Astrocyte (in vitro differentiated cells and primary cell): ENCODE measurements around the gene PRKCA. TPM values are rescaled to one million over a fixed set of nuclear protein-coding genes. Genes with fewer than 3 reads are reported as not detected.

ENCODE experiments used
- DNase-seq: peaks from one replicate; pipeline ENCODE4 v3.0.0-alpha.2; 2010; ENCODE audit warnings: low read depth
- FAIRE-seq: peaks from 2 replicates; lab custom pipeline; 2011; peaks lifted over from hg19 to GRCh38; lab: Jason Lieb, UNC
- H2AFZ ChIP-seq: 2 replicates; pipeline ENCODE4 v1.6.0; 2012; ENCODE audit warnings: low read depth, low read length, inconsistent platforms
- H3K27ac ChIP-seq: 2 replicates; pipeline ENCODE4 v1.5.1; 2011; ENCODE audit warnings: low read depth, low read length, inconsistent platforms
- H3K27me3 ChIP-seq: 2 replicates; pipeline ENCODE4 v1.6.0; 2011; ENCODE audit warnings: low read length, inconsistent platforms; ENCODE audit not compliant: insufficient read depth
- H3K36me3 ChIP-seq: 2 replicates; pipeline ENCODE4 v1.5.1; 2011; ENCODE audit warnings: low read length, inconsistent platforms; ENCODE audit not compliant: insufficient read depth
- H3K4me1 ChIP-seq: 2 replicates; pipeline ENCODE4 v1.5.1; 2011; ENCODE audit warnings: low read length, inconsistent platforms; ENCODE audit not compliant: insufficient read depth
- H3K4me2 ChIP-seq: 2 replicates; pipeline ENCODE4 v1.6.0; 2012; ENCODE audit warnings: low read length, inconsistent platforms
- H3K4me3 ChIP-seq: 2 replicates; pipeline ENCODE4 v1.5.1; 2011; ENCODE audit warnings: low read depth, mild to moderate bottlenecking, low read length, inconsistent platforms; ENCODE audit not compliant: insufficient read depth
- H3K79me2 ChIP-seq: 2 replicates; pipeline ENCODE4 v1.6.0; 2012; ENCODE audit warnings: mild to moderate bottlenecking, low read length, inconsistent platforms; ENCODE audit not compliant: insufficient read depth
- H3K9ac ChIP-seq: 2 replicates; pipeline ENCODE4 v1.6.0; 2012; ENCODE audit warnings: mild to moderate bottlenecking, low read length, inconsistent platforms
- H3K9me3 ChIP-seq: 2 replicates; pipeline ENCODE4 v1.5.1; 2012; ENCODE audit warnings: low read depth, mild to moderate bottlenecking, low read length, inconsistent platforms; ENCODE audit not compliant: insufficient read depth
- H4K20me1 ChIP-seq: 2 replicates; pipeline ENCODE4 v1.6.0; 2012; ENCODE audit warnings: low read length, inconsistent platforms; ENCODE audit not compliant: insufficient read depth
- H3K27ac Mint-ChIP-seq: one replicate; pipeline ENCODE4 v1.8.0; 2021; ENCODE audit warnings: mild to moderate bottlenecking, mixed read lengths; ENCODE audit not compliant: unreplicated experiment
- H3K27me3 Mint-ChIP-seq: one replicate; pipeline ENCODE4 v1.8.0; 2021; ENCODE audit warnings: low read depth, mixed read lengths; ENCODE audit not compliant: unreplicated experiment
- H3K36me3 Mint-ChIP-seq: one replicate; pipeline ENCODE4 v1.8.0; 2021; ENCODE audit warnings: low read depth, mixed read lengths; ENCODE audit not compliant: unreplicated experiment
- H3K4me1 Mint-ChIP-seq: one replicate; pipeline ENCODE4 v1.8.0; 2021; ENCODE audit warnings: low read depth, mixed read lengths; ENCODE audit not compliant: unreplicated experiment
- H3K4me3 Mint-ChIP-seq: one replicate; pipeline ENCODE4 v1.8.0; 2021; ENCODE audit warnings: mild to moderate bottlenecking, moderate library complexity, mixed read lengths; ENCODE audit not compliant: unreplicated experiment
- H3K9me3 Mint-ChIP-seq: one replicate; pipeline ENCODE4 v1.8.0; 2021; ENCODE audit warnings: mild to moderate bottlenecking, mixed read lengths; ENCODE audit not compliant: unreplicated experiment
- CTCF ChIP-seq: IDR thresholded peaks from 2 replicates; pipeline ENCODE4 v1.5.1; 2011; ENCODE audit warnings: low read depth, mild to moderate bottlenecking, inconsistent platforms, low read length, moderate library complexity; ENCODE audit not compliant: insufficient read depth
- EZH2 ChIP-seq: IDR thresholded peaks from 2 replicates; pipeline ENCODE4 v1.6.1; 2012; ENCODE audit warnings: mild to moderate bottlenecking, low read length, inconsistent platforms; ENCODE audit not compliant: insufficient read depth
- total RNA-seq: library from RNA; stranded (reverse); gene quantifications from 2 replicates; pipeline ENCODE4 v1.2.1, GENCODE V29; 2021

The PRKCA gene
- total RNA-seq, 1 donor from 2014 or later, result 49.9 TPM

- DNase-seq (no peak), FAIRE-seq (no peak)
- no peak for TF ChIP-seq EZH2
- no peak for TF ChIP-seq CTCF
- no peak overlapping the region for H3K27ac Mint-ChIP-seq
- no peaks in the 10 kb centered on the region for H3K9me3 ChIP-seq
- peaks cover 7% of the 10 kb centered on the region for H3K4me1 ChIP-seq
- peaks cover 12% of the 10 kb centered on the region for H4K20me1 ChIP-seq
- H3K4me2 ChIP-seq, result no peak overlapping the region
- no peaks in the 10 kb centered on the region for H3K27me3 ChIP-seq
- no peak overlapping the region for H2AFZ ChIP-seq
- no peak overlapping the region for H3K27ac ChIP-seq
- no peaks in the 10 kb centered on the region for H3K9me3 Mint-ChIP-seq
- no peak overlapping the region for H3K4me3 ChIP-seq
- no peaks in the 10 kb centered on the region for H3K27me3 Mint-ChIP-seq
- H3K36me3 Mint-ChIP-seq, result peaks cover 9% of the 10 kb centered on the region
- H3K9ac ChIP-seq, result no peak overlapping the region
- peaks cover 49% of the 10 kb centered on the region for H3K79me2 ChIP-seq
- no peak overlapping the region for H3K4me3 Mint-ChIP-seq
- peaks cover 25% of the 10 kb centered on the region for H3K4me1 Mint-ChIP-seq
- H3K36me3 ChIP-seq, result peaks cover 9% of the 10 kb centered on the region
Measured at GRCh38 chr17:66313325-66313724, 10.9 kb downstream of the PRKCA start.

GRCh38 chr17:66313995-66314659 is 11.7 kb downstream of the PRKCA start:
- peaks cover 52% of the 10 kb centered on the region for H3K79me2 ChIP-seq
- H3K4me1 Mint-ChIP-seq, result peaks cover 19% of the 10 kb centered on the region
- H3K27me3 Mint-ChIP-seq, result no peaks in the 10 kb centered on the region
- H3K9me3 ChIP-seq, result no peaks in the 10 kb centered on the region
- H3K36me3 ChIP-seq, result peaks cover 6% of the 10 kb centered on the region
- DNase-seq, result no peak
- no peak overlapping the region for H2AFZ ChIP-seq
- H3K36me3 Mint-ChIP-seq, result peaks cover 9% of the 10 kb centered on the region
- H4K20me1 ChIP-seq, result peaks cover 12% of the 10 kb centered on the region
- H3K27ac Mint-ChIP-seq, result no peak overlapping the region
- H3K9me3 Mint-ChIP-seq, result no peaks in the 10 kb centered on the region
- H3K27ac ChIP-seq, result no peak overlapping the region
- peaks cover 7% of the 10 kb centered on the region for H3K4me1 ChIP-seq
- H3K9ac ChIP-seq, result no peak overlapping the region
- no peak overlapping the region for H3K4me2 ChIP-seq
- TF ChIP-seq CTCF, result no peak
- no peak for TF ChIP-seq EZH2
- H3K4me3 Mint-ChIP-seq, result no peak overlapping the region
- H3K4me3 ChIP-seq, result no peak overlapping the region
- H3K27me3 ChIP-seq, result no peaks in the 10 kb centered on the region
- FAIRE-seq, result no peak

- Histone ChIP-seq H4K20me1 (peaks cover 4% of the 10 kb centered on the region), H3K9ac (no peak overlapping the region), H3K27ac (no peak overlapping the region), H2AFZ (no peak overlapping the region), H3K27me3 (no peaks in the 10 kb centered on the region), H3K4me3 (no peak overlapping the region), H3K4me2 (peak overlapping the region; percentile 12), H3K4me1 (peaks cover 7% of the 10 kb centered on the region), H3K9me3 (peaks cover 5% of the 10 kb centered on the region), H3K79me2 (peaks cover 59% of the 10 kb centered on the region), H3K36me3 (no peaks in the 10 kb centered on the region)
- H3K36me3 Mint-ChIP-seq, result peaks cover 15% of the 10 kb centered on the region
- no peak overlapping the region for H3K27ac Mint-ChIP-seq
- FAIRE-seq, result no peak
- DNase-seq, result no peak
- no peak overlapping the region for H3K4me3 Mint-ChIP-seq
- peaks cover 6% of the 10 kb centered on the region for H3K4me1 Mint-ChIP-seq
- H3K27me3 Mint-ChIP-seq, result no peaks in the 10 kb centered on the region
- peaks cover 6% of the 10 kb centered on the region for H3K9me3 Mint-ChIP-seq
- TF ChIP-seq EZH2 (no peak), CTCF (no peak)
Measured at GRCh38 chr17:66317629-66318028, 15.2 kb downstream of the PRKCA start.
